GM12864 (cell line): Measurements from ENCODE around the gene CD46.

ENCODE experiments used
- DNase-seq: peaks from one replicate; pipeline ENCODE4 v3.0.0-alpha.2; 2011; ENCODE audit warnings: low read depth
- H3K4me3 ChIP-seq: 2 replicates; pipeline ENCODE4 v1.5.1; 2011; ENCODE audit warnings: mild to moderate bottlenecking, low read depth, low read length, control low read depth
- CTCF ChIP-seq: IDR thresholded peaks from 2 replicates; pipeline ENCODE4 v1.5.1; 2011; ENCODE audit warnings: low read depth, mild to moderate bottlenecking, moderate library complexity, low read length, control low read depth, inconsistent platforms; ENCODE audit errors: missing control alignments

Gene CD46

GRCh38 chr1:207803678-207804077 is 51.8 kb downstream of the CD46 start:
- TF ChIP-seq CTCF = no peak
- H3K4me3 ChIP-seq = no peak overlapping the region
- no peak for DNase-seq

- H3K4me3 ChIP-seq = no peak overlapping the region
- DNase-seq = no peak
- TF ChIP-seq CTCF = no peak
These were observed 53.0 kb downstream of the CD46 start for GRCh38 chr1:207804721-207805468.

- DNase-seq = no peak
- H3K4me3 ChIP-seq = no peak overlapping the region
- TF ChIP-seq CTCF = no peak
These were observed 54.1 kb downstream of the CD46 start for GRCh38 chr1:207805841-207806421.

GRCh38 chr1:207806531-207807325 is 54.9 kb downstream of the CD46 start:
- no peak for TF ChIP-seq CTCF
- no peak overlapping the region for H3K4me3 ChIP-seq
- no peak for DNase-seq

- no peak for TF ChIP-seq CTCF
- no peak overlapping the region for H3K4me3 ChIP-seq
- no peak for DNase-seq
These were observed 55.5 kb downstream of the CD46 start for GRCh38 chr1:207807326-207807689.

GRCh38 chr1:207807690-207808321 is 56.0 kb downstream of the CD46 start:
- H3K4me3 ChIP-seq = no peak overlapping the region

More at GRCh38 chr1:207807690-207808321, 56.0 kb downstream of the CD46 start:
- no peak for DNase-seq
- no peak for TF ChIP-seq CTCF
